Nephron progenitor cell (in vitro differentiated cells): Measurements from ENCODE around the gene MAMLD1.

ENCODE experiments used
- DNase-seq: peaks from one replicate; pipeline ENCODE4 v3.0.0; 2021
- H3K27ac Mint-ChIP-seq: 2 replicates; pipeline ENCODE4 v1.8.0; 2021; ENCODE audit warnings: mild to moderate bottlenecking, moderate library complexity, mixed read lengths
- H3K27me3 Mint-ChIP-seq: 2 replicates; pipeline ENCODE4 v1.8.0; 2021; ENCODE audit warnings: mild to moderate bottlenecking, low read depth, mixed read lengths; ENCODE audit not compliant: poor library complexity
- H3K36me3 Mint-ChIP-seq: 2 replicates; pipeline ENCODE4 v1.8.0; 2021; ENCODE audit warnings: low read depth, mixed read lengths
- H3K4me1 Mint-ChIP-seq: 2 replicates; pipeline ENCODE4 v1.8.0; 2021; ENCODE audit warnings: mixed read lengths
- H3K4me3 Mint-ChIP-seq: 2 replicates; pipeline ENCODE4 v1.8.0; 2021; ENCODE audit warnings: mild to moderate bottlenecking, moderate library complexity, mixed read lengths
- H3K9me3 Mint-ChIP-seq: 2 replicates; pipeline ENCODE4 v1.8.0; 2021; ENCODE audit warnings: mild to moderate bottlenecking, moderate library complexity, mixed read lengths
- TF ChIP-seq, protein P1 (sequence below): fragments of 200-600 bp; sonication (generic); IDR thresholded peaks from 2 replicates; pipeline ENCODE4 v1.5.0; 2021; ENCODE audit warnings: antibody characterized with exemption

Gene MAMLD1

DNA sequence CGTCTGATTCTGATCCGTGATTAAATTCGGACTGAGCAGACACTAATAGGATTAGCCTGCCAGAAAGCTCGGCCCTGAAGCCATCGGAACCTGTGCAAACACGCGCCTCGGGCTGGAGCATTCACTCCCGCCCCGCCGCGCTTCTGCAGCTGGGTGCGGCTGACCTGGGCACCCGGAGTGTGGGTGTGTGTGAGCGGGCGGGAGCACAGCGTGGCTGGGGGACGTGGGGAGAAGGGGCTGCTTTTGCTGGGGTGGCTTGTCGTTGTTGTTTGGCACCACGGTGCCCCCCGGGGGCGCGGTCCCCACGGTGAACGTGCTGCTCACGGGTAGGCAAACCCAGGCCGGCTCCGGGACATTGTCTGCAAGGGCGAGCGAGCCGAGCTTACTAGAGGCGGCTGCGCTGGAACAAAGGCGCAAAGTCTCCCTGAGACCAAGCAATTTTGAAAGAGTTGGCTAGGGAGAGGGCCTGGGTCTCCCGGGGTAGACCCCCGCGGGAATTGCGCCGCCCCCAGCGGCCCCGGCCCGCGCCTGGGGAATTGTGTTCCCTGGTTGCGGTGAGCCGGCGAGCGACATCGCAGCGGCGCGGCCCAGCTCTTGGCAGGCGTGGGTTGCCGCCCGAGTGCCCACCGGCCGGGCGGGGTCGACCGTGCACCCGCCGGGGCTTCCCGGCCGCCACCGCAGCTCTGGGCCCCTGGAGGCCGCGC is 1.4 kb downstream of the MAMLD1 start:
- Mint-ChIP-seq H3K27ac (no peak overlapping the region), H3K27me3 (peaks cover 59% of the 10 kb centered on the region), H3K4me1 (peaks cover 17% of the 10 kb centered on the region), H3K9me3 (peaks cover 44% of the 10 kb centered on the region), H3K36me3 (no peaks in the 10 kb centered on the region), H3K4me3 (peak overlapping the region; percentile 78)
- TF ChIP-seq, protein P1, sequence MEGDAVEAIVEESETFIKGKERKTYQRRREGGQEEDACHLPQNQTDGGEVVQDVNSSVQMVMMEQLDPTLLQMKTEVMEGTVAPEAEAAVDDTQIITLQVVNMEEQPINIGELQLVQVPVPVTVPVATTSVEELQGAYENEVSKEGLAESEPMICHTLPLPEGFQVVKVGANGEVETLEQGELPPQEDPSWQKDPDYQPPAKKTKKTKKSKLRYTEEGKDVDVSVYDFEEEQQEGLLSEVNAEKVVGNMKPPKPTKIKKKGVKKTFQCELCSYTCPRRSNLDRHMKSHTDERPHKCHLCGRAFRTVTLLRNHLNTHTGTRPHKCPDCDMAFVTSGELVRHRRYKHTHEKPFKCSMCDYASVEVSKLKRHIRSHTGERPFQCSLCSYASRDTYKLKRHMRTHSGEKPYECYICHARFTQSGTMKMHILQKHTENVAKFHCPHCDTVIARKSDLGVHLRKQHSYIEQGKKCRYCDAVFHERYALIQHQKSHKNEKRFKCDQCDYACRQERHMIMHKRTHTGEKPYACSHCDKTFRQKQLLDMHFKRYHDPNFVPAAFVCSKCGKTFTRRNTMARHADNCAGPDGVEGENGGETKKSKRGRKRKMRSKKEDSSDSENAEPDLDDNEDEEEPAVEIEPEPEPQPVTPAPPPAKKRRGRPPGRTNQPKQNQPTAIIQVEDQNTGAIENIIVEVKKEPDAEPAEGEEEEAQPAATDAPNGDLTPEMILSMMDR: no peak
- DNase-seq: peak; percentile 31

DNA sequence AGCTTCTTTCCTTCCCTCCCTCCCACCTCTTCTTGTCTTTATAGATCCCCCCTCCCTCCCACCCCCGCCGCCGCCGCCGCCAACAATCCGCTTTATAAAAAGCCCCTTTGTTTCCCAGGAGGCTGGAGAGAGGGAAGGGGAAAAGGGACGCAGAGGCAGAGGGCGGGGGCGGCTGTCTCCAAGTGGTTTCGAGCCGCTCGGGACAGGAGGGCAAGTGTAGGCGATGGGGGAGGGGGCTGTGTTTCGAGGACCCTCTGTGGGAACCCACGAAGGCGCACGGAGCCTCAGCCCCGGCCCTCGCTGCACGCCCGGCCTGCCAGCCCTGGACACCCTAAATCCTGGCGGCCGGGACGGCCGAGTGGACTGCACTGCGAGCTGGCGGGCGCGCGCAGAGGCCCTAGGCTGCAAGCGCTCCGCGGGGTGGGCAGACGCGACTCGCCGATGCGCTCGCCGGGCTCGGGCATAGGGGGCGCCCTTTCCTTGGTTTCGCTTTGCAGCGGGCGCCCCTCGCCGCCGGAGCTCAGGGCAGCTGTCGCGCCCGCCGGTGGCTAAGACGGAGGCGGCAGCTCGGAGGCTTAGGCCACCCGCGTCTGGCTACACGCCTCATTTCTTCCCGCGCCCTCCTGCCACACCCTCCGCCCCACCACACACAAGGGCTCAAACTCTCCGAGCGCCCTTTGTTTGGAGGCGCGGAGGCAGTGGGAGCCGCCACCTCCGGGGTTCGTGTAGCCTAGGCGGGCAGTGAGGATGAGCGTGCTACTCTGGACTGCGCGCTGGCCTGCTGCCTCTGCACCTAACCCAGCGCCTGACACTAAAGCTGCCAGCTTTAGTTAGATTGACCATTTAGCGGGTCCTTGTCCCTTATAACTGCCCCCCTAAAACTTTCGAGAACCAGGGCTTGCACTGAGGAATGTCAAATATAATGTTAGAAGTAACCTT is 2.2 kb downstream of the MAMLD1 start:
- Mint-ChIP-seq H3K27ac (no peak overlapping the region), H3K4me3 (peak overlapping the region; percentile 79), H3K9me3 (peaks cover 44% of the 10 kb centered on the region), H3K4me1 (peaks cover 17% of the 10 kb centered on the region), H3K36me3 (no peaks in the 10 kb centered on the region), H3K27me3 (peaks cover 51% of the 10 kb centered on the region)
- TF ChIP-seq, protein P1: peak; percentile 51
- DNase-seq: peak; percentile 74

DNA sequence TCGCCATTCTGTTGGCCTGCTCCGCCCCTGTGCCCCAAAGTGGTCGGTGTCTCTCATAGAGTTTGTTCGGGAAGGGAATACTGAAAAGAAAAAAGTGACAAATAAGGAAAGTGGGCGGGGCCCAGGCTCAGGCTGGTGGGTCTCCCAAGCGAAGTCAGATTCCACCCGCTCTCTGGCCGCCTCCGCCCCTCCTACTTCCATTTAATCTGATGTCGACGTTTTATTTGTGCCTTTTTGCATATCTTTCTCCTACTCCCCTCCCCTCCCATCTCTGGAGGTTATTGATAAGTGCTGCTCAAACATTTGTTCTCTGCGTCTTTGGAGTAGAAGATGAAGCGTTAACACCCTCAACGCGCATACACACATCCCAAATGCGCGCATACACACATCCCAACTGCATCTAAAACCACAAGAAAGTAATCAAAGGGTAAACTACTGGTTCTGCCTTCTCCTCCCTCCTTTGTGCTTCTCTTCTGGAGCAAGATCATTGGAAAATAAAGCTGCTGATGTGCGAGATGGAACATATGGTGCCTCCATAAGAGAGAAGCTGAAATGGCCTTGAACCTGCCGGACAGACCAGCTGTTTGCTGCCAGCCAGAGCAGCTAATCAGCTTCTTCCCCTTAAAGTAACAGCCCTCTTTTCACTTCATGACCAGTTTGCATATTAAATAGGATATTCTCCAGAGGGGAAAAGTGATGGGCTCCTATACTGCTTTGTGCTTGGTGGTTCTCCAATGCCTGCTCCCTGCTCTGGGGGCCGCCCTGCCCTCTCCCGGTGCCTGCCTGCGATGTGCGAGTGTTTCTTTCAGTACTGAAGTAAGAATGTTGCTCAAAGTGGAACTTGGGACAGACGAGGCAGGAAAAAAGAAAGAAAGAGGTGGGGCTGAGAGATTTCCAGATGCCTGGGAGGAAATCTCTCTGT is 3.1 kb downstream of the MAMLD1 start:
- no peak overlapping the region for H3K27ac Mint-ChIP-seq
- H3K9me3 Mint-ChIP-seq: peaks cover 42% of the 10 kb centered on the region
- TF ChIP-seq, protein P1: no peak
- H3K27me3 Mint-ChIP-seq: peaks cover 42% of the 10 kb centered on the region
- DNase-seq: peak; percentile 53
- H3K4me1 Mint-ChIP-seq: peaks cover 17% of the 10 kb centered on the region
- no peaks in the 10 kb centered on the region for H3K36me3 Mint-ChIP-seq
- peak overlapping the region; percentile 79 for H3K4me3 Mint-ChIP-seq

DNA sequence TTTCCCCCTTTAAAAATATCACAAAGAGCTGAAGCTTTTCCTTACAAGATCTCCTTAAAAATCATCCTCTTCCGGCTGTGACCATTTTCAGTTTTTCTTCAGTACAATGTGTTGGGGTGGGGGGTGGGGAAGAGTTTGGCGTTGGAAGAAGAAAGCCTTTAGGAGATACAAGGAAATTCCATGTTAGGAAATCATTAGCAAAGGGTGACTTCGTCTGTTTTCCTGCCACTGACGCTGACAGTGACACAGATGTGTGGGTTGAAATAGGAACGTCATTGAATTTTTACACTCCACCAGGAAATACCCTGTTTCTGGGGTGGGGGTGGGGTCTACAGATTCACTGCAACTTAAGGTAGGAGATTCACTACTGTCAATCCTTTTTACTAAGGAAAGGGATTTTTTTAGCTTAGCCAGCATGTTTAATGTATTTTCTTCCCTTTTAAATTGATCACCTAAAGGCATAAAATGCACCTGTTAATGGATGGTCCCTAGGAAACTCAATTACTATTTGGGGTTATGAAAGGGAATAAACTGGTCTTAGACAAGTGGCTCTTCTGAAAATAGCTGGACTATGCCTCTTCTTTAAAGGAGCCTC is 3.9 kb downstream of the MAMLD1 start:
- Mint-ChIP-seq H3K36me3 (no peaks in the 10 kb centered on the region), H3K9me3 (peaks cover 47% of the 10 kb centered on the region), H3K4me1 (peaks cover 20% of the 10 kb centered on the region), H3K4me3 (peak overlapping the region; percentile 79), H3K27ac (no peak overlapping the region), H3K27me3 (peaks cover 34% of the 10 kb centered on the region)
- TF ChIP-seq, protein P1: no peak
- DNase-seq: no peak

DNA sequence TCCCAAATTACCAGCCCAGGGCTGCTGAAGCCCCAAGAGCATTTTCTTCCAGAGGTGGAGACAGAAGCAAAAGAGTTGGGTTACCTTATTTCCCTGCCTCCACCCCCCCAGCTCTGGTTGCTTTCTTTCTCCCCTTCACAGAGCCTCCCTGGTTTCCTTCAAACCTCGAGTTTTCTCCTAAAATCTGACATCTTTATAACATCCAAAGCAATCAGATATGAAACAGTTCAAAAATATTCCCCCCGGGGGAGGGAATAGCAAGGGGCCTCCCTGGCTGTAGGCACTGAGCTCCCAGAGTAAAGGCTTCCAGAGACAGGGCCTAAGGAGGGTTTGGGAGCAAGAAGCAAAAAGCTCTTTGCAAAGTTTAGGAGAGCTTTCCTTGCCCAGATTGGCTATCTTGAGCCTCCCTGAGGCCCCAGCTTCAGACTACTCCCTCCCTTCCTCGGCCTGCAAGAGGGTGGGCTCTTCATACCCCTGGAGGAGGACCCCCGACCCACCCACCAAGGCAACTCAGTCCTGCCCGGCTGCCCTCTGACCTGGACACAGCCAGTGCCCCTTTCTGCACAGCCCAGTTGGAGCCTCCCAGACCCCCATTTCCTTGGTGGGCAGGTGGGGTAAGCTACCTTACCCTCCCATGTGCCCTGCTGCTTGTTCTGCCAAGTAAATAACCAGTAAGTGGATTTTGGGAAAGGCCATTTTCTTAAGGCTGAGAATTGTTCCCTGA is 7.6 kb downstream of the MAMLD1 start:
- H3K27me3 Mint-ChIP-seq: peaks cover 13% of the 10 kb centered on the region
- no peaks in the 10 kb centered on the region for H3K36me3 Mint-ChIP-seq
- H3K9me3 Mint-ChIP-seq: peaks cover 57% of the 10 kb centered on the region
- TF ChIP-seq, protein P1: no peak
- no peak overlapping the region for H3K27ac Mint-ChIP-seq
- peaks cover 36% of the 10 kb centered on the region for H3K4me1 Mint-ChIP-seq
- DNase-seq: no peak
- H3K4me3 Mint-ChIP-seq: no peak overlapping the region
